ENCODE results near the gene KRTAP3-3.

Gene KRTAP3-3

GRCh38 chr17:40956401-40957254 is 37.3 kb downstream of the KRTAP3-3 start:
- no peak for DNase-seq

- DNase-seq, result no peak
Observed at GRCh38 chr17:40953881-40954280, 40.1 kb downstream of the KRTAP3-3 start.

GRCh38 chr17:40952661-40953060 is 41.3 kb downstream of the KRTAP3-3 start:
- DNase-seq, result no peak

GRCh38 chr17:40952154-40952553 is 41.8 kb downstream of the KRTAP3-3 start:
- no peak for DNase-seq

GRCh38 chr17:40951011-40951622 is 42.8 kb downstream of the KRTAP3-3 start:
- no peak for DNase-seq

GRCh38 chr17:40950176-40950575 is 43.8 kb downstream of the KRTAP3-3 start:
- DNase-seq, result no peak

GRCh38 chr17:40949418-40949817 is 44.5 kb downstream of the KRTAP3-3 start:
- no peak for DNase-seq

GRCh38 chr17:40947929-40948328 is 46.0 kb downstream of the KRTAP3-3 start:
- DNase-seq, result no peak

- DNase-seq, result no peak
Observed at GRCh38 chr17:40945414-40945813, 48.5 kb downstream of the KRTAP3-3 start.

- DNase-seq, result no peak
Observed at GRCh38 chr17:40944531-40944930, 49.4 kb downstream of the KRTAP3-3 start.
